ENCODE data around the gene IFNL4. TPM values are rescaled to one million over a fixed set of nuclear protein-coding genes. Genes with fewer than 3 reads are reported as not detected.
"Not testable (repeated sequence)": the region's sequence is repeated elsewhere in the genome, so short reads cannot be mapped to it uniquely, and the experiment has no call there.

The IFNL4 gene
- total and polyA plus RNA-seq, 9 donors: 0.17 to 0.23 TPM; not detected in 7

GRCh38 chr19:39230096-39230764 lies 18.4 kb downstream of the IFNL4 start:
- no peak for DNase-seq
- WGBS, 3 donors: 72 to 80% (median 72%) methylated on average over 2 of the region's 2 CpGs
- intact Hi-C loops (cut with DNase I): no loop called here
- no peaks in the 10 kb centered on the region for H3K27me3 ChIP-seq
- no peaks in the 10 kb centered on the region for H3K36me3 ChIP-seq
- no peak overlapping the region for H3K27ac ChIP-seq
- no peaks in the 10 kb centered on the region for H3K9me3 ChIP-seq
- no peaks in the 10 kb centered on the region for H3K4me1 ChIP-seq (ENCODE audit: insufficient read depth)
- no peak overlapping the region for H3K4me3 ChIP-seq
- TF ChIP-seq CTCF (IDR thresholded peaks at IDR 0.05): no peak
- no peak for TF ChIP-seq POLR2A (IDR thresholded peaks at IDR 0.05)
- TF ChIP-seq EP300 (IDR thresholded peaks at IDR 0.05): no peak

GRCh38 chr19:39224910-39225309 lies 23.7 kb downstream of the IFNL4 start:
- no peaks in the 10 kb centered on the region for H3K27me3 ChIP-seq
- H3K9me3 ChIP-seq: no peaks in the 10 kb centered on the region
- H3K36me3 ChIP-seq: no peaks in the 10 kb centered on the region
- H3K4me1 ChIP-seq (ENCODE audit: insufficient read depth): no peaks in the 10 kb centered on the region
- 27 to 35% (median 33%) methylated on average over 3 of the region's 3 CpGs for WGBS, 3 donors
- no peak for DNase-seq
- H3K27ac ChIP-seq: no peak overlapping the region
- no peak overlapping the region for H3K4me3 ChIP-seq
- no peak for TF ChIP-seq EP300 (IDR thresholded peaks at IDR 0.05)
- no peak for TF ChIP-seq POLR2A (IDR thresholded peaks at IDR 0.05)
- no peak for TF ChIP-seq CTCF (IDR thresholded peaks at IDR 0.05)
- intact Hi-C loops (cut with DNase I): no loop called here

- 17 to 22% (median 22%) methylated on average over 4 of the region's 4 CpGs for WGBS, 3 donors
- Histone ChIP-seq H3K4me3 (no peak overlapping the region), H3K9me3 (no peaks in the 10 kb centered on the region), H3K36me3 (no peaks in the 10 kb centered on the region), H3K27ac (no peak overlapping the region), H3K27me3 (no peaks in the 10 kb centered on the region), H3K4me1 (ENCODE audit: insufficient read depth) (no peaks in the 10 kb centered on the region)
- intact Hi-C loops (cut with DNase I): no loop called here
- TF ChIP-seq CTCF (IDR thresholded peaks at IDR 0.05) (no peak), EP300 (IDR thresholded peaks at IDR 0.05) (no peak), POLR2A (IDR thresholded peaks at IDR 0.05) (no peak)
- no peak for DNase-seq
Measured at GRCh38 chr19:39223703-39224279, 24.9 kb downstream of the IFNL4 start.

- DNase-seq; H3K27ac ChIP-seq; H3K27me3 ChIP-seq; H3K9me3 ChIP-seq; H3K4me3 ChIP-seq; intact Hi-C loops (cut with DNase I); H3K4me1 ChIP-seq (ENCODE audit: insufficient read depth); H3K36me3 ChIP-seq: not testable (repeated sequence)
- 63 to 72% (median 72%) methylated on average over 10 of the region's 10 CpGs for WGBS, 3 donors
Measured at GRCh38 chr19:39219108-39219507, 29.5 kb downstream of the IFNL4 start.

Measured in ovary (tissue), 9 donors.